NCI-H2227 (cell line): ENCODE measurements around the gene CALM1.

Experiments
- DNase-seq: peaks from one replicate; lab custom pipeline; 2025; ENCODE audit not compliant: unreplicated experiment; lab: John Stamatoyannopoulos, UW

CALM1 gene

GRCh38 chr14:90396341-90397339, at the start of gene CALM1:
TSS of gene CALM1 (plus strand) at chr14:90397029. CDS start at chr14:90397231, 202 bp downstream.
- DNase-seq: peak; percentile 95

DNA sequence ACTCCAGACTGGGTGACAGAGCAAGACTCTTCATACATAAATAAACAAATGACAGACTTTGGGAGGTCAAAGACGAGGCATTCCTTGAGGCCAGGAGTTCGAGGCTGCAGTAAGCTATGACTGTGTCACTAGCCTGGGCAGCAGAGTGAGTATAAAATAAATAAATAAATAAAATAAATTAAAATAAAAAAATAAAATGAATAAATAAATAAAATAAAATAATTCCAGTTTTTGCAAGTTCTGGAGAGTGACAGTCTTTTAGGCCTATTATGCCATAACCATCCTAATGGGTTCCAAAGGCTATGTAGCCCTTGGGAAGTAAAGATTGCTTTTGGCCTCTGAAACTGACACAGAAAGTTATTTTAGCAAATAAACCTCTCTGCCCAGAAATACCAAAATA, 48.6 kb upstream of the CALM1 start:
- no peak for DNase-seq

- DNase-seq: no peak
Observed at GRCh38 chr14:90349739-90350138, 47.1 kb upstream of the CALM1 start.

DNA sequence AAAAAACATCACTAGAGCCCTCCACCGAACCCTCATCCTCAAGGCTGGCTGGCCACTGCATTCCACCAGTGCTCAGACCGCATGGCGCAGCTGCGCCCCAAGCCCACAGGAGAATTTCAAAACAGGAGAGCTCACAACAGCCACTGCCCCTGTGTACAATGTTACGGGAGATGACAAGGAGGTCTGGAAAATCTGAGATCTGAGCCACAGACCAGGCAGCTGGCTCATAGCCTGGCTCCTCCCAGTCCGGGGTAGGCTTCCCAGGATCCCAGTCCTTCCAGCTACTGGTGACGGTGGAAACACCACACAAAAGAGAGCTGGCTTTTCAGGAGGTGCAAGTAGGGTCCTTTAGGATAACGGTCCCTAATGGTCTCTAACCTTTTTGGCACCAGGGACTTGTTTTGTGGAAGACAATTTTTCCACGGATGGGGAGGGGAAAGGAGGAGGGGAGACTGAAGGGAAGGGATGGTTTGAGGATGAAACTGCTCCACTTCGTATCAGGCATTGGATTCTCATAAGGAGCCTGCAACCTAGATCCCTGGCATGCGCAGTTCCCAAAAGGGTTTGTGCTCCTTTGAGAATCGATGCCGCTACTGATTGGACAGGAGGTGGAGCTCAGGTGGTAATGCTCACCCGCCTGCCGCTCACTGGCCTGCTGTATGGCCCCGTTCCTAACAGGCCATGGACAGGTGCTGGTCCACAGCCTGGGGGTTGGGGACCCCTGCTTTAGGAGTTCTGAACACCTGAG, 42.1 kb upstream of the CALM1 start:
- no peak for DNase-seq

DNA sequence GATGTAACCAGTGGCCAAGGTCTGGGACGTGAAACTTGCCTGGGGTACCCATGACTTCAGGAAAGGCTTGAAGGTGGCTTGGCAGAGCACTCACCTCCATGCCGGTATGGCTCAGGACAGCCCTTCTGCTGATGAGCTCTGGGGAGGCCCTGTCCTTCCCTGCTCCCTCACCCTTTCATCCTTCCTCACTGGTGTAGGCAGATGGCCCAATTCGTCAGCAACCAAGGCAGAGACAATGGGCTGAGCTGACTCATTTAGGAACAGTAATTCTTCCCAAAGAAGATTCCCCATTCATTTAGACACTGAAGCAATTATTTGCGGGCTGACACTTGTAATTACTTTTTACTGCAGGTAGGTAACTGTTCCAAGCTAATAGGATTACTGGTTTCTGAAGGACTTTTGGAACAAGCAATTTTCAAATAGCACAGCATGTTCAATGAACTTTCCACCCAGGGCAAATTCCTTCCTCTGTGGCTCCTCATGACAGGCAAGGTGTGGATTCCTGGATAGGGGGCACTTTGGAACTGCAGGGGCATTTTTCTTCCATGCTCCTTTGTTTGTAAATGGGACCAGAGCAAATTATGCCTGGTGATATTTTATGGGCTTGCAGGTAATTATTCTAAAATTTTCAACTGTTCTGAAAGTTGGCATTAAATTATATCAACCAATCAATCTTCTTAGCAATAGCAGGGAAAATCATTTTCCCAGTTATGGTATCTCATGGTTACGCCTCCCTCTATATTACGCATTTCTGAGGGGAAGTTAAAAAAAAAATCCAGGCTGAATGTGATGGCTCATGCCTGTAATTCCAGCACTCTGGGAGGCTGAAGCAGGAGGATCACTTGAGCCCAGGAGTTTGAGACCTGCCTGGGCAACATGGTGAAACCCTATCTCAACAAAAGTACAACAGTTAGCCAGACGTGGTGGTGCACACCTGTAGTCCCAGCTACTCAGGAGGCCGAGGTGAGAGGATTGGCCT, 41.0 kb upstream of the CALM1 start:
- DNase-seq: peak; percentile 59

GRCh38 chr14:90356925-90357324, 39.9 kb upstream of the CALM1 start:
- no peak for DNase-seq

DNA sequence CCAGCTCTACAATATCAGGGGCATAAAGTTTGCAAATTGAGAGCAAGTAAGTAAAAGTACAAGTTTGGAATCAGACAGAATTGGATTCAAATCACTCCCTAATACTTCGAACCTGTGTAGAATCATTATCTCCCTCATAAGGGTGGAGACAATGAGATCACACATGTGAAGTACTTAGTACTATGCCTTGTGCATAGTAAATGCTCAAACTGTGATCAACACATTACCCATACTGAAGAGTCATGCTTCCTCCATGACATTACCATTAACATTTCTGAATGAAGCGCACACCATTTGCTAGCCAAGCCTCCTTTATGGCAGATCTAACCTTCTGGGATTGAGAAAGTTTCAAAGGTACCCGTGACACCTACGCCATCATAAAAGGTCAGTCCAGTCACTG, 38.5 kb upstream of the CALM1 start:
- DNase-seq: no peak

GRCh38 chr14:90361865-90362557, 34.8 kb upstream of the CALM1 start:
- no peak for DNase-seq

GRCh38 chr14:90362558-90362896, 34.3 kb upstream of the CALM1 start:
- DNase-seq: no peak

- no peak for DNase-seq
Observed at GRCh38 chr14:90368946-90369721, 27.7 kb upstream of the CALM1 start.

DNA sequence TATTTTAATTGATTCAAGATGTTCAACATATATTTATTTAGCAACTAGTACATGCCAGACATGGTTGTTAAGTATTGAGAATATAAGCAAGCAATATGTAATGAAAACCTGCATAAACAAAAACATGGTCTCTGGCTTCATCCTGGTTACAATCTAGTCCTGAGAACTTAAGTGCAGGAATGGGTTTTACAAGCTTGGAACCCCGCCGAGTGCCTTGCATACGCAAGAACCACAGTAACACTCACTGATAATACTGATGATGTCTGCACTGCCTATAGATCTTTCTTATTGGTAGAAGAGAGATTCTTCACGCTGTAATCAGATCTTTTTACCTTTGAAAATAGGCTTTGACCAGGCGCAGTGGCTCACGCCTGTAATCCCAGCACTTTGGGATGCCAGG, 22.9 kb upstream of the CALM1 start:
- no peak for DNase-seq

GRCh38 chr14:90374813-90375212, 22.0 kb upstream of the CALM1 start:
- no peak for DNase-seq

- no peak for DNase-seq
Observed at GRCh38 chr14:90375934-90376333, 20.9 kb upstream of the CALM1 start.

DNA sequence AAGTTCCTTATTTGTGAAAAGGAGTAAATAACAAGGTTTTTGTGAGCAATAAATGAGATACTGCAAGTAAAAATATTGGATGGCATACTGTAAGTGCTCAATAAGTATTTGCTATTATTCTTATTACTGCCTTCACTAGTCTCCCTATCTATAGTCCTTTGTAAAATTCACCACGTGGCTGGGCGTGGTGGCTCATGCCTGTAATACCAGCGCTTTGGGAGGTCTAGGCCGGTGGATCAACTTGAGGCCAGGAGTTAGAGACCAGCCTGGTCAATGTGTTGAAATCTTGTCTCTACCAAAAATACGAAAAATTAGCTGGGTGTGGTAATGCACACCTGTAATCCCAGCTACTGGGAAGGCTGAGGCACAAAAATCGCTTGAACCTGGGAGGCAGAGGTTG, 18.6 kb upstream of the CALM1 start:
- DNase-seq: no peak

- DNase-seq: no peak
Observed at GRCh38 chr14:90379106-90379505, 17.7 kb upstream of the CALM1 start.

DNA sequence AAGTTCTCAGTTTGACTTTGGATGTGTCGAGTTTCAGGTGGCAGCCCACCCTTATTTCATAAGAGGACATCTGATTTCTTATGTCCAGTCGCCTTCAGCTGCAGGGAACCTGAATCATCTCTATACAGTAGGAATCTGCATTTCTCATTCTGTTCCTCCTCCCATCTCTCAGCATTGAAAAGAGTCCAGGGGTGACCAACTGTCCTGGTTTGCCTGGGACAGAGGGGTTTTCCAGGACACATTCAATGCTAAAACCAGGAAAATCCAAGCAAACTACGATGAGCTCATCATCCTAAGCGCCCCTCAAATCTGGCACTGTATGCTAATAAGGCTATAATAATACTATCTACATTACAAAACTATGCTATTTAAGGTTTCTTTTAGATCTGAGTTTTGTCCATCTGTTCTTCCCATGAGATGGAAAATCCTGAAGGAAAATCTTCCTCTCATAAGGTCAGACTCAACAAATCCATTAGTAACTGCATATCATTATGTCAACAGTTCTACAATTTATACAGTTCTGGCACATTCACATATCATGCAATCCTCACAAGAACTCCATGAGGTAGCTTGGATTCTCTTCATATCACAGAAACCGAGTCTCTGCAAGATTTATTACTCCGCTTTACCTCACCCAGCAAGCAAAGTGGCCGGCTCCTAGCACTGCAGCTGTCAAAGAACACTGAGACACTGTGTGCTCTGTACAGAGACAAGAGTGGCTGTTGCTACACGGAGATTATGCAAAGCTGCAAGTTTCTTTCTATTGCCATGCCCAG, 15.6 kb upstream of the CALM1 start:
- peak; percentile 61 for DNase-seq

DNA sequence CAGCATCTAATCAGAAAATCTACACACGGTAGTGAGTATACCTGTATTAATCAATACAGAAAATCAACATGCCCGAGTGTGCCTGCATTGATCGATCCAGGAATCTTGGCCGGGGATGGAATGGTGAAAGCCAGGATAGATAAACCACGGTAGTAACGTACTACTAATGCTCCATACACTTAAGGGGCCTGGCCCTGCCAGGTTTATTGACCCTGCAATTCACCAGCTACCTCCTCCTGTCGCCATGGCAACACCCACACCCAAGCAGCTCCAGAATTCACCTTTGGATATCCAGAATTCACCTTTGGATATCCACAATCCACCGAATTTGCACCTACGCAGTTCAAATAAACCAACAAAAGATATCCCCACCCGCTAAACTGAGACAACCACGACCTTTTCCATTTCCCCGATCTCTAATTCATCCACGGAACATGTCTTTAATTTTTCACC, 14.8 kb upstream of the CALM1 start:
- DNase-seq: peak; percentile 62

- DNase-seq: peak; percentile 75
Observed at GRCh38 chr14:90382491-90383125, 14.2 kb upstream of the CALM1 start.
